ENCODE results near the gene ACIN1. TPM values are rescaled to one million over a fixed set of nuclear protein-coding genes. Genes with fewer than 3 reads are reported as not detected.

The ACIN1 gene
- total and polyA plus RNA-seq, 9 of the 15 experiments (the other 6 are each of a cell fraction or from before 2014, with no cell fraction given), result 5.0 to 196 (median 129) TPM

DNA sequence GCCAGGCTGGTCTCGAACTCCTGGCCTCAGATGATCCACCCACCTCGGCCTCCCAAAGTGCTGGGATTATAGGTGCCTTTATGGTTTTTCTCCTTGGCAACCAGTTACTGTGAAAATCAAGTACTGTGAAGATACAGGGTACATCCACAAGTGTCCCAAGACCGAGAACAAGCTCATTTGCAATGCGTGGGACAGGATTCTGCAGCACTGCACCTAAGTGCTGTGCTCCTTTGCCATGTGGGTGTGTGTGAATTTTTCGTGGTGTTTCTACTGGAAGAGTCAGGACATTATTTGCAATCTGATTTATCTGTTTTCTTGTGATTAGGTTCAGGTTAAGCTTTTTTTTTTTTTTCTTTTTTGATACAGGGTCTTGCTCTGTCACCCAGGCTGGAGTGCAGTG is 77.8 kb downstream of the ACIN1 start (continued):
- TF ChIP-seq, protein P1, sequence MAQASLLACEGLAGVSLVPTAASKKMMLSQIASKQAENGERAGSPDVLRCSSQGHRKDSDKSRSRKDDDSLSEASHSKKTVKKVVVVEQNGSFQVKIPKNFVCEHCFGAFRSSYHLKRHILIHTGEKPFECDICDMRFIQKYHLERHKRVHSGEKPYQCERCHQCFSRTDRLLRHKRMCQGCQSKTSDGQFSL (CRISPR knock-in tag; IDR thresholded peaks at IDR 0.05), result no peak
- TF ChIP-seq, protein P1 (tag; IDR thresholded peaks at IDR 0.05), result no peak
- TF ChIP-seq RFX5 (IDR thresholded peaks at IDR 0.05; ENCODE audit: low read depth, low read length) (no peak), HLTF (IDR thresholded peaks at IDR 0.05) (no peak), POLR2B (IDR thresholded peaks at IDR 0.05; ENCODE audit: low read depth, partially characterized antibody) (no peak), ZNF134 (CRISPR knock-in tag; conservative IDR thresholded peaks at IDR 0.05) (no peak), SMARCB1 (IDR thresholded peaks at IDR 0.05; ENCODE audit: insufficient read length, low read depth) (no peak)

DNA sequence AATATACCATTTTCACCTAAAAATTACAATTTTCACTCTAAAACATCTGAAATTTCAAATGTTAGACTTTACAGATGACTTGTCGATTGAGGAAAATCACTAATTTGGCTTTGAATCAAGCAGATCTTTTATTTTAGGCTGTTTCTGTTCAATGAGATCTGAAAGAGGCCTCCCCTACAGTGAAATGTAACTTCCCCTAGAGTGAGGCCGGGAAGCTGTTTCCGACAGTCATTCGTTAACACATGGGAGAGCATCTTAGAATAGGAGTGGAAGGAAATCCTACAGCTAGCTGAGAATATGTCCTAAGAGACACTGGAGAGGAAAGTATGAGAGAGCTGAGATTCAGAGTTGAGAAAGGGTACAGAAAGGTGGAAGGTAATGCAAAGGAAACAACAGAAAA is 79.3 kb downstream of the ACIN1 start:
- Histone ChIP-seq H3K9me1 (ENCODE audit: control insufficient read depth, insufficient read depth, low read length) (no peaks in the 10 kb centered on the region), H3K79me2 (ENCODE audit: control insufficient read depth, insufficient read depth, low read length) (no peaks in the 10 kb centered on the region), H3K9ac (ENCODE audit: insufficient read depth in 1 of 2, low read depth in 2 of 2, low read length in 2 of 2) (no peak overlapping the region), H3K4me1 (replicated peaks in 1 of 2; ENCODE audit: control insufficient read depth in 2 of 2, insufficient read depth in 2 of 2, low read length in 2 of 2) (peaks cover 11 to 25% of the 10 kb centered on the region in 2 experiments; a peak in 4 of 5 replicates), H3K27me3 (ENCODE audit: control insufficient read depth in 2 of 2, insufficient read depth in 2 of 2, low read length in 2 of 2) (no peaks in the 10 kb centered on the region), H3K9me3 (replicated peaks; ENCODE audit: control insufficient read depth, insufficient read depth, low read depth, low read length) (no peaks in the 10 kb centered on the region), H2AFZ (ENCODE audit: low read depth, low read length) (peak overlapping the region; percentile 55; the same call in 1 of the 2 replicates), H3K4me3 (no peak overlapping the region), H3K36me3 (ENCODE audit: control insufficient read depth, insufficient read depth, low read length) (no peaks in the 10 kb centered on the region), H3K4me2 (ENCODE audit: insufficient read depth, low read length) (no peak overlapping the region), H3K27ac (ENCODE audit: extremely low read depth, low read depth, low read length) (no peak overlapping the region), H4K20me1 (replicated peaks; ENCODE audit: control insufficient read depth, insufficient read depth, low read length) (no peaks in the 10 kb centered on the region)
- no TSS peak for BruUV-seq (replicated peaks)
- POLR2A ChIA-PET, result interaction anchor here (1.1 to 4.7 kb wide), 2 partner anchors 8 to 9 kb away, joined by 5 to 29 read pairs; no protein-coding TSS in a partner anchor
- ATAC-seq (no peak), FAIRE-seq (no peak), DNase-seq (ENCODE audit: extremely low read depth in 1 of 4, low spot score in 3 of 4) (no peak)
- TF ChIP-seq NCOA2 (IDR thresholded peaks at IDR 0.05; ENCODE audit: partially characterized antibody in 2 of 2) (no peak), ZNF253 (CRISPR knock-in tag; conservative IDR thresholded peaks at IDR 0.05) (no peak), HMG20B (CRISPR knock-in tag; IDR thresholded peaks at IDR 0.05) (no peak), KAT7 (CRISPR knock-in tag; IDR thresholded peaks at IDR 0.05; ENCODE audit: borderline replicate concordance) (no peak), SRF (CRISPR knock-in tag; IDR thresholded peaks at IDR 0.05) (no peak), SPI1 (IDR thresholded peaks at IDR 0.05; ENCODE audit: borderline replicate concordance, low read depth, low read length) (no peak), C11orf30 (IDR thresholded peaks at IDR 0.05; ENCODE audit: low read depth) (no peak)
- TF ChIP-seq, protein P2, sequence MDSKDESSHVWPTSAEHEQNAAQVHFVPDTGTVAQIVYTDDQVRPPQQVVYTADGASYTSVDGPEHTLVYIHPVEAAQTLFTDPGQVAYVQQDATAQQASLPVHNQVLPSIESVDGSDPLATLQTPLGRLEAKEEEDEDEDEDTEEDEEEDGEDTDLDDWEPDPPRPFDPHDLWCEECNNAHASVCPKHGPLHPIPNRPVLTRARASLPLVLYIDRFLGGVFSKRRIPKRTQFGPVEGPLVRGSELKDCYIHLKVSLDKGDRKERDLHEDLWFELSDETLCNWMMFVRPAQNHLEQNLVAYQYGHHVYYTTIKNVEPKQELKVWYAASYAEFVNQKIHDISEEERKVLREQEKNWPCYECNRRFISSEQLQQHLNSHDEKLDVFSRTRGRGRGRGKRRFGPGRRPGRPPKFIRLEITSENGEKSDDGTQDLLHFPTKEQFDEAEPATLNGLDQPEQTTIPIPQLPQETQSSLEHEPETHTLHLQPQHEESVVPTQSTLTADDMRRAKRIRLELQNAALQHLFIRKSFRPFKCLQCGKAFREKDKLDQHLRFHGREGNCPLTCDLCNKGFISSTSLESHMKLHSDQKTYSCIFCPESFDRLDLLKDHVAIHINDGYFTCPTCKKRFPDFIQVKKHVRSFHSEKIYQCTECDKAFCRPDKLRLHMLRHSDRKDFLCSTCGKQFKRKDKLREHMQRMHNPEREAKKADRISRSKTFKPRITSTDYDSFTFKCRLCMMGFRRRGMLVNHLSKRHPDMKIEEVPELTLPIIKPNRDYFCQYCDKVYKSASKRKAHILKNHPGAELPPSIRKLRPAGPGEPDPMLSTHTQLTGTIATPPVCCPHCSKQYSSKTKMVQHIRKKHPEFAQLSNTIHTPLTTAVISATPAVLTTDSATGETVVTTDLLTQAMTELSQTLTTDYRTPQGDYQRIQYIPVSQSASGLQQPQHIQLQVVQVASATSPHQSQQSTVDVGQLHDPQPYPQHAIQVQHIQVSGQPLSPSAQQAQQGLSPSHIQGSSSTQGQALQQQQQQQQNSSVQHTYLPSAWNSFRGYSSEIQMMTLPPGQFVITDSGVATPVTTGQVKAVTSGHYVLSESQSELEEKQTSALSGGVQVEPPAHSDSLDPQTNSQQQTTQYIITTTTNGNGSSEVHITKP (IDR thresholded peaks at IDR 0.05; ENCODE audit: partially characterized antibody), result peak; percentile 94
- CTCF ChIA-PET (ENCODE audit: low intra/inter-chr PET ratio), result no interaction called here
- in situ Hi-C loops (cut with MboI) (no loop called here), intact Hi-C loops (cut with micrococcal nuclease) (no loop called here)
- 70% methylated on average over 4 of the region's 4 CpGs for WGBS (ENCODE audit: insufficient coverage, low coverage, missing lambda C conversion rate)

Data from K562 (cell line).